Measurements from ENCODE around the gene GSDME. TPM values are rescaled to one million over a fixed set of nuclear protein-coding genes. Genes with fewer than 3 reads are reported as not detected.
A peak's percentile ranks its signal among the peaks of the same experiment; 100 is the strongest.

GSDME gene
- total RNA-seq, 1 experiment from 2014 or later: 46.1 TPM

- Mint-ChIP-seq H3K4me3 (ENCODE audit: unreplicated experiment) (no peak overlapping the region), H3K9me3 (ENCODE audit: unreplicated experiment) (no peaks in the 10 kb centered on the region), H3K27ac (ENCODE audit: low read depth, unreplicated experiment) (peak overlapping the region; percentile 59), H3K4me1 (ENCODE audit: insufficient read depth, unreplicated experiment) (peaks cover 5% of the 10 kb centered on the region), H3K36me3 (ENCODE audit: insufficient read depth, unreplicated experiment) (no peaks in the 10 kb centered on the region), H3K27me3 (ENCODE audit: insufficient read depth, unreplicated experiment) (no peaks in the 10 kb centered on the region)
- TF ChIP-seq CTCF (IDR thresholded peaks at IDR 0.05; ENCODE audit: unreplicated experiment): no peak
- DNase-seq (ENCODE audit: unreplicated experiment): peak; percentile 54
- BruUV-seq (replicated peaks): no TSS peak
- ChIA-PET CTCF (interaction anchor here (0.6 to 1.1 kb wide), 5 partner anchors 9 to 123 kb away, joined by 3 to 5 read pairs (median 4); no protein-coding TSS in a partner anchor), POLR2A (interaction anchor here (0.7 to 3.6 kb wide), 7 partner anchors 12 to 876 kb away, joined by 3 to 18 read pairs (median 3); partner anchors contain the start of gene CYCS)
- intact Hi-C loops (cut with micrococcal nuclease): no loop called here
Observed at GRCh38 chr7:24690251-24690650, 67.0 kb downstream of the GSDME start.

- BruUV-seq (replicated peaks): no TSS peak
- H3K4me1 Mint-ChIP-seq (ENCODE audit: insufficient read depth, unreplicated experiment): peaks cover 5% of the 10 kb centered on the region
- no peak for TF ChIP-seq CTCF (IDR thresholded peaks at IDR 0.05; ENCODE audit: unreplicated experiment)
Observed at GRCh38 chr7:24685708-24686107, 71.6 kb downstream of the GSDME start.

GRCh38 chr7:24670782-24671181, 86.5 kb downstream of the GSDME start:
- Mint-ChIP-seq H3K4me1 (ENCODE audit: insufficient read depth, unreplicated experiment) (peaks cover 21% of the 10 kb centered on the region), H3K9me3 (ENCODE audit: unreplicated experiment) (no peaks in the 10 kb centered on the region), H3K4me3 (ENCODE audit: unreplicated experiment) (no peak overlapping the region), H3K27ac (ENCODE audit: low read depth, unreplicated experiment) (peak overlapping the region; percentile 59), H3K36me3 (ENCODE audit: insufficient read depth, unreplicated experiment) (no peaks in the 10 kb centered on the region), H3K27me3 (ENCODE audit: insufficient read depth, unreplicated experiment) (no peaks in the 10 kb centered on the region)
- DNase-seq (ENCODE audit: unreplicated experiment): no peak
- POLR2A ChIA-PET: interaction anchor here (0.6 to 6.0 kb wide), 3 partner anchors 17 to 311 kb away, joined by 3 to 47 read pairs (median 3); partner anchors contain the start of gene PALS2
- CTCF ChIA-PET: interaction anchor here (0.6 to 7.5 kb wide), 10 partner anchors 9 to 1419 kb away, joined by 3 to 60 read pairs (median 4); no protein-coding TSS in a partner anchor
- BruUV-seq (replicated peaks): no TSS peak
- TF ChIP-seq CTCF (IDR thresholded peaks at IDR 0.05; ENCODE audit: unreplicated experiment): no peak
- intact Hi-C loops (cut with micrococcal nuclease): no loop called here

More at GRCh38 chr7:24685708-24686107, 71.6 kb downstream of the GSDME start:
- intact Hi-C loops (cut with micrococcal nuclease): no loop called here
- no peak for DNase-seq (ENCODE audit: unreplicated experiment)
- Mint-ChIP-seq H3K36me3 (ENCODE audit: insufficient read depth, unreplicated experiment) (peaks cover 10% of the 10 kb centered on the region), H3K9me3 (ENCODE audit: unreplicated experiment) (no peaks in the 10 kb centered on the region), H3K27ac (ENCODE audit: low read depth, unreplicated experiment) (no peak overlapping the region), H3K4me3 (ENCODE audit: unreplicated experiment) (no peak overlapping the region), H3K27me3 (ENCODE audit: insufficient read depth, unreplicated experiment) (no peaks in the 10 kb centered on the region)
- POLR2A ChIA-PET: no interaction called here
- CTCF ChIA-PET: interaction anchor here (1.0 kb wide), 1 partner anchor 109 kb away, joined by 7 read pairs; no protein-coding TSS in a partner anchor

GRCh38 chr7:24669971-24670591, 87.2 kb downstream of the GSDME start:
- no peak for TF ChIP-seq CTCF (IDR thresholded peaks at IDR 0.05; ENCODE audit: unreplicated experiment)
- no peaks in the 10 kb centered on the region for H3K36me3 Mint-ChIP-seq (ENCODE audit: insufficient read depth, unreplicated experiment)
- ChIA-PET POLR2A (interaction anchor here (1.2 to 6.0 kb wide), 4 partner anchors 53 to 312 kb away, joined by 3 to 47 read pairs (median 4); partner anchors contain the start of gene PALS2), CTCF (interaction anchor here (0.6 to 7.5 kb wide), 14 partner anchors 9 to 428 kb away, joined by 3 to 60 read pairs (median 4); no protein-coding TSS in a partner anchor)
- H3K4me3 Mint-ChIP-seq (ENCODE audit: unreplicated experiment): no peak overlapping the region
- H3K27ac Mint-ChIP-seq (ENCODE audit: low read depth, unreplicated experiment): peak overlapping the region; percentile 59
- intact Hi-C loops (cut with micrococcal nuclease): loop anchor here (5.0 kb wide), 2 partner anchors 422 to 1098 kb away; no protein-coding TSS in a partner anchor
- DNase-seq (ENCODE audit: unreplicated experiment): no peak
- H3K9me3 Mint-ChIP-seq (ENCODE audit: unreplicated experiment): no peaks in the 10 kb centered on the region
- peaks cover 21% of the 10 kb centered on the region for H3K4me1 Mint-ChIP-seq (ENCODE audit: insufficient read depth, unreplicated experiment)
- H3K27me3 Mint-ChIP-seq (ENCODE audit: insufficient read depth, unreplicated experiment): no peaks in the 10 kb centered on the region
- no TSS peak for BruUV-seq (replicated peaks)

Data from MCF 10A (cell line).